Nephron (organoid): ENCODE results near the gene ZNF732.
A peak's percentile ranks its signal among the peaks of the same experiment; 100 is the strongest.
"Not testable (repeated sequence)": the region's sequence is repeated elsewhere in the genome, so short reads cannot be mapped to it uniquely, and the experiment has no call there.

ENCODE experiments used
- H3K27ac Mint-ChIP-seq, 3 experiments: 2 replicates each; pipeline ENCODE4 v1.8.0; 2020; ENCODE audit warnings: mixed read lengths in 3 of 3, mild to moderate bottlenecking in 2 of 3, moderate library complexity in 1 of 3
- H3K27me3 Mint-ChIP-seq: 2 replicates; pipeline ENCODE4 v1.8.0; 2021; ENCODE audit warnings: low read depth, mild to moderate bottlenecking, moderate library complexity, mixed read lengths
- H3K36me3 Mint-ChIP-seq: 2 replicates; pipeline ENCODE4 v1.8.0; 2020; ENCODE audit warnings: low read depth, mixed read lengths
- H3K4me1 Mint-ChIP-seq: 2 replicates; pipeline ENCODE4 v1.8.0; 2020; ENCODE audit warnings: mixed read lengths
- H3K4me3 Mint-ChIP-seq, 3 experiments: 2 replicates each; pipeline ENCODE4 v1.8.0; 2020; ENCODE audit warnings: mild to moderate bottlenecking in 3 of 3, mixed read lengths in 3 of 3, moderate library complexity in 2 of 3
- H3K9me3 Mint-ChIP-seq: 2 replicates; pipeline ENCODE4 v1.8.0; 2020; ENCODE audit warnings: mixed read lengths
- TF ChIP-seq, protein P1 (sequence below), 3 experiments: fragments of 200-600 bp; sonication (generic); IDR thresholded peaks; one replicate each; pipeline ENCODE4 v1.5.0; 2021; ENCODE audit warnings: antibody characterized with exemption in 3 of 3; ENCODE audit not compliant: unreplicated experiment in 3 of 3

ZNF732 gene

DNA sequence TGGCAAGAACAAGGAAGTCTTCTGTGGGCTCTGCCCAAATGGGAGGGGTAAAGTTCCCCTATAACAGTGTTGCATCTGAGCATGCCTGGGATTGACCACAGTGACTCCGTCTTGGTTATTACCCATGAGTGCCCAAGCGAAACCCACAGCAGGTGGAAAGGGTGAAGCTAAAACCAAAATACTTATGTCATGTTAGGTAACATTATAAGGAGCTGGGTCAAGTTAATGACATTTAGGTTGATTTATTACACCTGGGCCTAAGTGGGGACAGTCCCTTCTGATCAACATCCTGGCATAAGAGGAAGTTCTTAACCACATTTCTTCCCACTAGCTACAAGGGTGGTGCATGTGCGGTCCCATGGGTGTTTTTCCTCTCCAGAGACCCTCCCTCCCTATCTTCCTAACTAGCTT lies 1.3 kb upstream of the ZNF732 start:
- Mint-ChIP-seq H3K4me3 (no peak overlapping the region), H3K4me1 (no peaks in the 10 kb centered on the region), H3K27ac (no peak overlapping the region), H3K27me3 (peaks cover 7% of the 10 kb centered on the region), H3K36me3 (peaks cover 14% of the 10 kb centered on the region), H3K9me3 (peaks cover 42% of the 10 kb centered on the region)
- TF ChIP-seq, protein P1, sequence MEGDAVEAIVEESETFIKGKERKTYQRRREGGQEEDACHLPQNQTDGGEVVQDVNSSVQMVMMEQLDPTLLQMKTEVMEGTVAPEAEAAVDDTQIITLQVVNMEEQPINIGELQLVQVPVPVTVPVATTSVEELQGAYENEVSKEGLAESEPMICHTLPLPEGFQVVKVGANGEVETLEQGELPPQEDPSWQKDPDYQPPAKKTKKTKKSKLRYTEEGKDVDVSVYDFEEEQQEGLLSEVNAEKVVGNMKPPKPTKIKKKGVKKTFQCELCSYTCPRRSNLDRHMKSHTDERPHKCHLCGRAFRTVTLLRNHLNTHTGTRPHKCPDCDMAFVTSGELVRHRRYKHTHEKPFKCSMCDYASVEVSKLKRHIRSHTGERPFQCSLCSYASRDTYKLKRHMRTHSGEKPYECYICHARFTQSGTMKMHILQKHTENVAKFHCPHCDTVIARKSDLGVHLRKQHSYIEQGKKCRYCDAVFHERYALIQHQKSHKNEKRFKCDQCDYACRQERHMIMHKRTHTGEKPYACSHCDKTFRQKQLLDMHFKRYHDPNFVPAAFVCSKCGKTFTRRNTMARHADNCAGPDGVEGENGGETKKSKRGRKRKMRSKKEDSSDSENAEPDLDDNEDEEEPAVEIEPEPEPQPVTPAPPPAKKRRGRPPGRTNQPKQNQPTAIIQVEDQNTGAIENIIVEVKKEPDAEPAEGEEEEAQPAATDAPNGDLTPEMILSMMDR (IDR thresholded peaks at IDR 0.05; ENCODE audit: unreplicated experiment in 3 of 3): no peak

DNA sequence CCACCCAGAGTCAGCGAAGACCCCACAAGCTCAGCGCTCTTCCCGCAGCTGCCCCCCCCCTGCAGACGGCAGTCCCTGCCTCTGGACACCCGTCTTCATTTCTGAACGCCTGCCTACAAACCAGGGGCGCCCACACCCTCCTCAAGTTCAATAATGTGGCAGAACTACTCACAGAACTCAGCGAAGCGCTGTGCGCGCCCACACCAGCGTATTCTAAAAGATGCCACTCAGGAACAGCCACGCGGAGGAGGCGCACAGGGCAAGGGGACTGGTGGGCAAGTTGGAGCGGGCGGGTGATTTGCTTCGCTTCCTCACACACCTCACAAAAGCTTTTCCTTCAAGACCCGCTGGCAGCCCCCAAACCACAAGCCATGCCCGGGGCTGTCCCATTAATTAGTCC lies 758 bp downstream of the ZNF732 start:
- peaks cover 36% of the 10 kb centered on the region for H3K9me3 Mint-ChIP-seq
- not testable (repeated sequence) for H3K27me3 Mint-ChIP-seq, H3K4me1 Mint-ChIP-seq, H3K27ac Mint-ChIP-seq
- H3K4me3 Mint-ChIP-seq: peak overlapping the region; percentile 79 to 83 (median 82)
- peaks cover 15% of the 10 kb centered on the region for H3K36me3 Mint-ChIP-seq

DNA sequence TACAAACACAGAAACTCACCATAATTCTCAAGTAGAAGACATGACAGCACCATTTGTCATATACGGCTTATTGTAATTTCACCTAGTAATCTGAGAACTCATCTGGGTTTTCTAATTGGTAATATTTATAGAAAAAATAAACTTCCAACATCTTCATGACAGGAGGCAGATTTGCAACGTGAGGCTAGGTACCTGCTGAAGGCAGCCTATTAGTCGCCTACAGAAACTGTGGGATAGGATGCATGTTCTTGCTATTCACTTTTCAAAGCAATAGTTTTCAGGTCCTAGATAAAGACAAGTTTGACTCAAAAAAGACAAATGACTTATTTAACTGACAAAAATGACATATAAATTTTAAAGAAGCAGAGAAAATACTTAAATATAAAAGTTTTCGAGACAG lies 2.9 kb downstream of the ZNF732 start:
- H3K4me3 Mint-ChIP-seq: no peak overlapping the region
- peaks cover 22% of the 10 kb centered on the region for H3K36me3 Mint-ChIP-seq
- H3K9me3 Mint-ChIP-seq: peaks cover 47% of the 10 kb centered on the region
- H3K27me3 Mint-ChIP-seq: peaks cover 7% of the 10 kb centered on the region
- no peak overlapping the region for H3K27ac Mint-ChIP-seq
- no peaks in the 10 kb centered on the region for H3K4me1 Mint-ChIP-seq
- TF ChIP-seq, protein P1 (IDR thresholded peaks at IDR 0.05; ENCODE audit: unreplicated experiment in 3 of 3): no peak

DNA sequence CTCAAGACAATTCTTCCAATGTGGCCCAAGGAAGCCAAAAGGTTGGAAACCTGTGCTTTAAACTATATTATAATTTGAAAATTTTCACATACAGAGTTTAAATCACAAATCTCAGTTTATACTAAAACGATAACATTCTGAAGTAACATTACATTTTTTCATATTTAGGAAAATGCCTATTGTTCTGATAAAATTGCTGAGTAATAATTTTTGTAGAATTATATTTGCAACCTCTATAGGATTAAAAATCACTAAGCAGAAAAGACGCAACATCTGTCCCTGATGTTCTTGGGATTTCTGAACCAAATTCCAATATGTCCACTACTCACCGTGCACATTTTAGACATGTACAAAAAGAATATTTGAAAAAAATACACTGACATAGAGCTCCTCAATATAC lies 10.5 kb downstream of the ZNF732 start:
- TF ChIP-seq, protein P1 (IDR thresholded peaks at IDR 0.05; ENCODE audit: unreplicated experiment in 3 of 3): no peak
- Mint-ChIP-seq H3K36me3 (peaks cover 34% of the 10 kb centered on the region), H3K27me3 (peaks cover under 1% of the 10 kb centered on the region), H3K27ac (no peak overlapping the region), H3K4me1 (no peaks in the 10 kb centered on the region), H3K9me3 (peaks cover 37% of the 10 kb centered on the region), H3K4me3 (no peak overlapping the region)

DNA sequence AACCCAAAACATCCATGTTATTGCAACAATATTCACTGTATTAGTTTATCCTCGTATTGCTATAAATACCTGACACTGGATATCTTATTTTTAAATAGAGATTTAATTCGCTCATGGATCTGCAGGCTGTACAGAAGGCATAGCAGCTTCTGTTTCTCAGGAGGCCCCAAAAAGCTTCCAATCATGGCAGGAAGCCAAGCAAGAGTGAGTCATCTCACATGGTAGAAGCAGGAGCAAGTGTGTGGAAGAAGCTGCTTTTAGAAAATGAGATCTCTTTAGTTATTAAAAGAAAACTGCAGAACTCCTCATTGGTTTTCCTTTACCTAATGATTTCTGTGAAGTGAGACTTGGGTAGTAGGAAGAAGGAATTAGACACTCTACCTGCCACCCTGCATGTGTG lies 16.4 kb downstream of the ZNF732 start:
- TF ChIP-seq, protein P1 (IDR thresholded peaks at IDR 0.05; ENCODE audit: unreplicated experiment in 3 of 3): no peak
- Mint-ChIP-seq H3K4me3 (no peak overlapping the region), H3K9me3 (peaks cover 43% of the 10 kb centered on the region), H3K36me3 (peaks cover 40% of the 10 kb centered on the region), H3K4me1 (no peaks in the 10 kb centered on the region), H3K27me3 (peaks cover 3% of the 10 kb centered on the region), H3K27ac (no peak overlapping the region)

DNA sequence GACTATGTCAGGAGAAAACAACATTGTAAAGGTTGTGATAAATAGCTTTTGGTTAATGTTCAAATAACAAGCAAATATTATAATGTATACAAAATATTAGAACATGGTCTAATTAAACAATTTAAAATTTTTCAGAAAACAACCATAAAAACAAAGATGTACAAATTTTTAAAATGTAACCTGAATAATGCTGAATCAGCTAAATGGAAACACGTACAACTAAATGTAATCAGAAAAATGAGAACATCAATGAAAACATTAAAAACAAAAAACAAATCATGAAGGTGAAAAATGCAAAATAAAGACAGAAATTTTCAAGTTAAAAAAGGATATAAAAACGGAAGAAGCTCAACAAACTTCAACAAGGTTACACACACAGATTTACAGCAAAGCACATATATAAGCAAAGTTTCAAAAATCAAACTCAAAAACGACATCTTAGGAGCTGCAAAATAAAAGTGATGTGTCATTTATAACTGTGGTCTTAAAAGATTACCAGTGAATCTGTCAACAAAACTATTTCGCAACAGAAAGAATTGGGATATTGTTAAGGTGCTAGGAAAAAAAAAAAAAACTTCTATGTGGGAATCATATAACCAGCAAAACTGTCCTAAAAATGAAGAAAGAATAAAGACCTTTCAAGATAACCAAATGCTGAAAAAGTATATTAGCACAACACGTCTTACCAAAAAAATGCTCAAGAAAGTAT lies 31.8 kb downstream of the ZNF732 start:
- Mint-ChIP-seq H3K4me3 (no peak overlapping the region), H3K36me3 (peaks cover 73% of the 10 kb centered on the region), H3K27ac (no peak overlapping the region), H3K4me1 (no peaks in the 10 kb centered on the region), H3K9me3 (peaks cover 71% of the 10 kb centered on the region), H3K27me3 (peaks cover 3% of the 10 kb centered on the region)
- TF ChIP-seq, protein P1 (IDR thresholded peaks at IDR 0.05; ENCODE audit: unreplicated experiment in 3 of 3): no peak
